B cell (primary cell): Measurements from ENCODE around the gene FIG4. TPM values are rescaled to one million over a fixed set of nuclear protein-coding genes. Genes with fewer than 3 reads are reported as not detected.
"Not testable (repeated sequence)": the region's sequence is repeated elsewhere in the genome, so short reads cannot be mapped to it uniquely, and the experiment has no call there.

Experiments
- ATAC-seq: fragments of 200-7000 bp; cut with Tn5 transposase; one replicate; pipeline ENCODE4 v1.10.0; 2021; ENCODE audit warnings: low read depth, mild to moderate bottlenecking, moderate number of reproducible peaks, moderate library complexity
- CTCF ChIA-PET: fragments of 350-600 bp; sonication (Branson Sonifier 250); formaldehyde crosslinking; loops from one replicate; lab custom pipeline; 2021; ENCODE audit warnings: antibody characterized with exemption, inconsistent platforms; lab: Charles Lee
- POLR2A ChIA-PET: fragments of 350-600 bp; sonication (Branson Sonifier 250); formaldehyde crosslinking; loops from one replicate; lab custom pipeline; 2021; ENCODE audit warnings: antibody characterized with exemption; lab: Charles Lee
- DNase-seq: peaks from one replicate; pipeline ENCODE4 v3.0.0; 2013
- H2AFZ ChIP-seq: 2 replicates; pipeline ENCODE4 v1.6.1; 2012; ENCODE audit warnings: mild to moderate bottlenecking, low read depth, low read length; ENCODE audit not compliant: insufficient read depth, poor library complexity, severe bottlenecking
- H3K27ac ChIP-seq, 2 donors: 1 replicate in 1 of 2; 2 replicates in 1 of 2; pipeline ENCODE4 v1.5.1; 2012 to 2013; ENCODE audit warnings: low read length in 2 of 2, mild to moderate bottlenecking in 2 of 2, moderate library complexity in 1 of 2
- H3K27me3 ChIP-seq, 4 experiments: fragments of 200-600 bp in 1 of 4; sonication (generic) in 1 of 4; replicated peaks in 1 of 4; 1 replicate in 2 of 4; 2 replicates in 2 of 4; pipeline versions ENCODE4 v1.6.1 to v1.7.0; 2013 to 2016; ENCODE audit warnings: low read length in 3 of 4, mild to moderate bottlenecking in 2 of 4, mixed read lengths in 1 of 4, moderate library complexity in 1 of 4; ENCODE audit not compliant: insufficient read depth in 4 of 4, control insufficient read depth in 3 of 4; ENCODE audit errors: control extremely low read depth in 1 of 4
- H3K36me3 ChIP-seq, 2 experiments: replicated peaks in 1 of 2; 1 replicate in 1 of 2; 2 replicates in 1 of 2; pipeline versions ENCODE4 v1.6.1 to v1.7.1; 2013; ENCODE audit warnings: low read length in 1 of 2; ENCODE audit not compliant: insufficient read depth in 2 of 2, control insufficient read depth in 1 of 2; ENCODE audit errors: control extremely low read depth in 1 of 2, extremely low read depth in 1 of 2
- H3K4me1 ChIP-seq, 2 donors: fragments of 200-600 bp in 1 of 2; sonication (generic) in 1 of 2; 1 replicate in 1 of 2; 2 replicates in 1 of 2; pipeline versions ENCODE4 v1.5.1 to v1.6.1; 2013 to 2017; ENCODE audit warnings: low read length in 2 of 2; ENCODE audit not compliant: control insufficient read depth in 2 of 2, insufficient read depth in 2 of 2
- H3K4me2 ChIP-seq: replicated peaks from 2 replicates; pipeline ENCODE3; 2012; ENCODE audit warnings: mild to moderate bottlenecking, low read depth, low read length; ENCODE audit not compliant: poor library complexity, severe bottlenecking
- H3K4me3 ChIP-seq, 5 experiments: fragments of 200-600 bp in 1 of 5; sonication (generic) in 1 of 5; 1 replicate in 3 of 5; 2 replicates in 2 of 5; pipeline versions ENCODE4 v1.5.1 to v1.7.0; 2011 to 2016; ENCODE audit warnings: low read length in 4 of 5, mild to moderate bottlenecking in 4 of 5, low read depth in 2 of 5, control low read depth in 1 of 5, moderate library complexity in 1 of 5; ENCODE audit not compliant: insufficient read depth in 1 of 5; ENCODE audit errors: control extremely low read depth in 1 of 5, extremely low read depth in 1 of 5
- H3K79me2 ChIP-seq: fragments of 200-600 bp; sonication (generic); one replicate; pipeline ENCODE4 v1.6.0; 2016; ENCODE audit warnings: low read length; ENCODE audit not compliant: control insufficient read depth, insufficient read depth
- H3K9ac ChIP-seq: fragments of 200-600 bp; sonication (generic); 2 replicates; pipeline ENCODE4 v1.6.1; 2017; ENCODE audit warnings: mild to moderate bottlenecking, low read length, moderate library complexity
- H3K9me3 ChIP-seq, 3 donors: one replicate each; pipeline versions ENCODE4 v1.6.1 to v1.7.1; 2013; ENCODE audit warnings: low read length in 2 of 3; ENCODE audit not compliant: control insufficient read depth in 2 of 3, insufficient read depth in 1 of 3; ENCODE audit errors: control extremely low read depth in 1 of 3
- H4K20me1 ChIP-seq: 2 replicates; pipeline ENCODE4 v1.6.0; 2012; ENCODE audit warnings: mild to moderate bottlenecking, low read length; ENCODE audit not compliant: insufficient read depth, control insufficient read depth, poor library complexity, severe bottlenecking
- H3K27ac Mint-ChIP-seq: one replicate; pipeline ENCODE4 v1.8.0; 2021; ENCODE audit warnings: mixed read lengths
- H3K27me3 Mint-ChIP-seq: one replicate; pipeline ENCODE4 v1.8.0; 2021; ENCODE audit warnings: mixed read lengths
- H3K4me1 Mint-ChIP-seq: one replicate; pipeline ENCODE4 v1.8.0; 2021; ENCODE audit warnings: mixed read lengths
- H3K4me3 Mint-ChIP-seq: one replicate; pipeline ENCODE4 v1.8.0; 2021; ENCODE audit warnings: mixed read lengths
- H3K9me3 Mint-ChIP-seq: one replicate; pipeline ENCODE4 v1.8.0; 2022; ENCODE audit warnings: mixed read lengths; ENCODE audit not compliant: insufficient read depth
- CTCF ChIP-seq: fragments of 200-600 bp; IDR thresholded peaks from one replicate; pipeline ENCODE4 v1.8.0; 2022; ENCODE audit warnings: antibody characterized with exemption, mild to moderate bottlenecking
- EZH2 ChIP-seq: IDR thresholded peaks from 2 replicates; pipeline ENCODE4 v1.6.1; 2012; ENCODE audit warnings: borderline replicate concordance, low read depth, mild to moderate bottlenecking, moderate library complexity, low read length; ENCODE audit not compliant: insufficient read depth, poor library complexity, severe bottlenecking
- WGBS: methylation state at CpG from one replicate; pipeline ENCODE4 v1.1.5; 2013; ENCODE audit warnings: missing lambda C conversion rate; ENCODE audit not compliant: insufficient coverage; 5-methylcytosine and 5-hydroxymethylcytosine counted together
- intact Hi-C: fragments of 100-400 bp; cut with micrococcal nuclease; formaldehyde crosslinking; loops from one replicate; pipeline ENCODE4 v1.10.0; 2022
- polyA plus RNA-seq: library from polyadenylated mRNA; depleted of rRNA; stranded (reverse); fragments of >200 nt; gene quantifications from 2 replicates; pipeline ENCODE4 v1.2.3, GENCODE V29; 2012
- total RNA-seq, 2 donors: library from RNA; stranded (reverse); fragments of 120-200 nt in 1 of 2; gene quantifications; 1 replicate in 1 of 2; 2 replicates in 1 of 2; pipeline versions ENCODE4 v1.2.3 to v1.2.4, GENCODE V29; 2013 to 2022

Gene FIG4
- total and polyA plus RNA-seq, 2 donors (not counting 1 experiment from before 2014, with no cell fraction given): 28.2 to 31.5 TPM

DNA sequence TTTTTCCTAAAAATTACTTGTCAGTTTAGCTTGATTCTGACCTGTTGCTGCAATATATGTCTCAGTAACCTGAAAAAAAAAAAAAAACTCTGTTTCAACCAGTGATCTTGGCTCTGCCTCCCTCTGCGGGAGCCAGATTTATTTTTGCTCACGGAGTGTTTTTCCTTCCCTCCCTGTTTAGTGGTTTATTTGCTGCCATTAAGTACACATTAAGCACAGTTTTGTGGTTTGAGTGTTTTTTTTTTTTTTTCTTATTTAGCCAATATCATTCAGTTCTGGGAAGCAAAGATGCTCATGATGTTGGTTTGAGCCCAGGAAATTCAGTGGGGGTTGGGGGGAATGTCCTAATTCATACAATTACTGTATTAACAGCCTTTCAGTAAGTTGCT, 176.9 kb downstream of the FIG4 start:
- no peak for DNase-seq
- ChIA-PET CTCF (interaction anchor here (0.7 kb wide), 2 partner anchors 60 to 350 kb away, joined by 3 read pairs; no protein-coding TSS in a partner anchor), POLR2A (no interaction called here)
- Histone ChIP-seq H2AFZ (no peak overlapping the region), H3K4me1 (peaks cover 1 to 5% of the 10 kb centered on the region in 2 donors), H4K20me1 (no peaks in the 10 kb centered on the region), H3K27me3 (peaks cover 0 to 3% (median 0%) of the 10 kb centered on the region in 4 experiments), H3K9me3 (no peaks in the 10 kb centered on the region), H3K36me3 (no peaks in the 10 kb centered on the region), H3K4me3 (no peak overlapping the region), H3K9ac (no peak overlapping the region), H3K79me2 (no peaks in the 10 kb centered on the region), H3K4me2 (no peak overlapping the region), H3K27ac (no peak overlapping the region)
- H3K27me3 Mint-ChIP-seq: peaks cover 9% of the 10 kb centered on the region
- WGBS: no CpG with 5 or more reads among the region's 2 CpGs
- TF ChIP-seq CTCF (no peak), EZH2 (no peak)
- no peak overlapping the region for H3K27ac Mint-ChIP-seq
- intact Hi-C loops: no loop called here
- no peak overlapping the region for H3K4me3 Mint-ChIP-seq
- no peaks in the 10 kb centered on the region for H3K9me3 Mint-ChIP-seq
- no peak for ATAC-seq
- H3K4me1 Mint-ChIP-seq: peaks cover 4% of the 10 kb centered on the region

DNA sequence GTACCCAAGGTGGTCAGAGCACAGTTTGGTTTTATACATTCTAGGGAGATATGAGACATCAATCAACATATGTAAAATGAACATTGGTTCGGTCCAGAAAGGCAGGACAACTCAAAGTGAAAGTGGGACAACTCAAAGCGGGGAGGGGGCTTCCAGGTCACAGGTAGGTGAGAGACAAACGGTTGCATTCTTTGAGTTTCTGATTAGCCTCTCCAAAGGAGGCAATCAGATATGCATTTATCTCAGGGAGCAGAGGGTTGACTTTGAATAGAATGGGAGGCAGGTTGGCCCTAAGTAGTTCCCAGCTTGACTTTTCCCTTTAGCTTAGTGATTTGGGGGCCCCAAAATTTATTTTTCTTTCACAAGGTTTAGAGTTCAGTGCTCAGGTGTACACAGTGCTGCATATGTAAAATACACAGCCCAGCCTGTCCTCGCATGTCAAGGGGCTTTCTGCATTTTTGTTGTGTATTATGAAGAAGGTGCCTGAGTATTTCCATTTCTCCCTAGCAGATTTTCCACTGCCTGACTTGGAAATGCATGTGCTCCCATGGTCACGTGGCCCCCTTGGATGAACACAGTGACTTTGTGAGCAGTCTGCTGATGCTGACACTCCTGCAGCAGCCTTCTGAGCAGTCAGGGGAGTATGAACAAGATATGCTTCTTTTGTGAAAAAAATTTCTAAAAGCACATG, 178.4 kb downstream of the FIG4 start:
- H3K4me3 Mint-ChIP-seq, DNase-seq, H3K4me1 ChIP-seq, H4K20me1 ChIP-seq, H3K4me3 ChIP-seq, H3K9me3 Mint-ChIP-seq, H3K4me2 ChIP-seq, H3K27ac Mint-ChIP-seq, H3K27ac ChIP-seq, H3K79me2 ChIP-seq, CTCF ChIA-PET, H3K9me3 ChIP-seq, H3K4me1 Mint-ChIP-seq, H3K27me3 ChIP-seq, H3K36me3 ChIP-seq, H3K27me3 Mint-ChIP-seq, ATAC-seq, H2AFZ ChIP-seq, intact Hi-C loops, H3K9ac ChIP-seq, POLR2A ChIA-PET: not testable (repeated sequence)
- 69% methylated on average over 5 of the region's 5 CpGs for WGBS
